MM.1S (cell line): Measurements from ENCODE around the gene CHST11.

Experiments used
- EZH2 ChIP-seq: fragments of 300-600 bp; sonication (generic); optimal IDR thresholded peaks from 2 replicates; pipeline ENCODE3; 2017; ENCODE audit warnings: low read depth, mild to moderate bottlenecking, antibody characterized with exemption, low read length, mixed read lengths
- EZH2phosphoT487 ChIP-seq: fragments of 300-600 bp; sonication (generic); IDR thresholded peaks from 2 replicates; pipeline ENCODE4 v1.6.1; 2018; ENCODE audit warnings: antibody characterized with exemption, low read length
- TF ChIP-seq, protein P1 (sequence below): fragments of 300-600 bp; sonication (generic); IDR thresholded peaks from 2 replicates; pipeline ENCODE4 v1.5.1; 2016; ENCODE audit warnings: antibody characterized with exemption, low read length, mixed read lengths

GRCh38 chr12:104721936-104722335, 265.2 kb downstream of the CHST11 start:
- TF ChIP-seq, protein P1, sequence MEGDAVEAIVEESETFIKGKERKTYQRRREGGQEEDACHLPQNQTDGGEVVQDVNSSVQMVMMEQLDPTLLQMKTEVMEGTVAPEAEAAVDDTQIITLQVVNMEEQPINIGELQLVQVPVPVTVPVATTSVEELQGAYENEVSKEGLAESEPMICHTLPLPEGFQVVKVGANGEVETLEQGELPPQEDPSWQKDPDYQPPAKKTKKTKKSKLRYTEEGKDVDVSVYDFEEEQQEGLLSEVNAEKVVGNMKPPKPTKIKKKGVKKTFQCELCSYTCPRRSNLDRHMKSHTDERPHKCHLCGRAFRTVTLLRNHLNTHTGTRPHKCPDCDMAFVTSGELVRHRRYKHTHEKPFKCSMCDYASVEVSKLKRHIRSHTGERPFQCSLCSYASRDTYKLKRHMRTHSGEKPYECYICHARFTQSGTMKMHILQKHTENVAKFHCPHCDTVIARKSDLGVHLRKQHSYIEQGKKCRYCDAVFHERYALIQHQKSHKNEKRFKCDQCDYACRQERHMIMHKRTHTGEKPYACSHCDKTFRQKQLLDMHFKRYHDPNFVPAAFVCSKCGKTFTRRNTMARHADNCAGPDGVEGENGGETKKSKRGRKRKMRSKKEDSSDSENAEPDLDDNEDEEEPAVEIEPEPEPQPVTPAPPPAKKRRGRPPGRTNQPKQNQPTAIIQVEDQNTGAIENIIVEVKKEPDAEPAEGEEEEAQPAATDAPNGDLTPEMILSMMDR: no peak
- no peak for TF ChIP-seq EZH2phosphoT487
- no peak for TF ChIP-seq EZH2
